Sigmoid colon (tissue), 7 donors: ENCODE data around the gene DOCK9. TPM values are rescaled to one million over a fixed set of nuclear protein-coding genes. Genes with fewer than 3 reads are reported as not detected.

Source experiments
- DNase-seq: peaks from one replicate; pipeline ENCODE4 v3.0.0-alpha.2; 2019
- H3K27ac ChIP-seq, 4 donors: fragments of 200-600 bp; sonication (generic); one replicate each; pipeline ENCODE4 v1.5.1; 2016 to 2019; ENCODE audit warnings: mild to moderate bottlenecking in 1 of 4
- H3K27me3 ChIP-seq, 3 donors: fragments of 200-600 bp; sonication (generic); one replicate each; pipeline ENCODE4 v1.5.1; 2019; ENCODE audit warnings: mild to moderate bottlenecking in 1 of 3
- H3K36me3 ChIP-seq, 4 donors: fragments of 200-600 bp; sonication (generic); one replicate each; pipeline ENCODE4 v1.5.1; 2016 to 2019
- H3K4me1 ChIP-seq, 4 donors: fragments of 200-600 bp; sonication (generic); one replicate each; pipeline ENCODE4 v1.5.1; 2017 to 2019
- H3K4me3 ChIP-seq, 4 donors: fragments of 200-600 bp; sonication (generic); one replicate each; pipeline ENCODE4 v1.5.1; 2017 to 2019; ENCODE audit warnings: mild to moderate bottlenecking in 2 of 4, moderate library complexity in 1 of 4
- H3K9me3 ChIP-seq, 4 donors: fragments of 200-600 bp in 3 of 4; sonication (generic) in 3 of 4; one replicate each; pipeline versions ENCODE4 v1.5.1 to v1.6.1; 2013 to 2019
- EP300 ChIP-seq, 4 donors: sonication (generic); formaldehyde crosslinking; IDR thresholded peaks; one replicate each; pipeline ENCODE4 v1.6.1; 2017; ENCODE audit warnings: antibody characterized with exemption in 4 of 4
- POLR2A ChIP-seq, 2 donors: fragments of 450-650 bp; IDR thresholded peaks; one replicate each; pipeline ENCODE4 v1.6.1; 2016; ENCODE audit warnings: antibody characterized with exemption in 2 of 2, mild to moderate bottlenecking in 2 of 2, moderate library complexity in 2 of 2
- POLR2AphosphoS5 ChIP-seq, 4 donors: sonication (generic); formaldehyde crosslinking; IDR thresholded peaks; one replicate each; pipeline ENCODE4 v1.6.1; 2017; ENCODE audit warnings: antibody characterized with exemption in 4 of 4
- WGBS, 2 donors: extraction: QIAGEN DNeasy Blood & Tissue Kit; methylation state at CpG; one replicate each; pipeline ENCODE4 v1.1.7; 2013; 5-methylcytosine and 5-hydroxymethylcytosine counted together
- intact Hi-C: fragments of 100-400 bp; cut with DNase I; formaldehyde crosslinking; loops from one replicate; pipeline ENCODE4 v1.15.1; 2023
- polyA plus RNA-seq, 3 donors: library from polyadenylated mRNA; stranded (reverse); fragments of 200-250 nt; gene quantifications; one replicate each; pipeline ENCODE4 v1.2.3, GENCODE V29; 2013
- total RNA-seq, 4 donors: library from RNA; depleted of rRNA; stranded (reverse); fragments of >200 nt; gene quantifications; one replicate each; pipeline ENCODE4 v1.1.0, GENCODE V29; 2016
- TF ChIP-seq, protein P1 (sequence below), 4 experiments: fragments of 450-650 bp in 3 of 4; fragments of 200-600 bp in 1 of 4; IDR thresholded peaks; one replicate each; pipeline ENCODE4 v1.5.1; 2016 to 2019; ENCODE audit warnings: antibody characterized with exemption in 4 of 4, mild to moderate bottlenecking in 3 of 4, moderate library complexity in 2 of 4
- donor health status: healthy with polysubstance abuse.
- donor health status: Bipolar disorder and iron deficiency.
- donor health status: healthy.

Gene DOCK9
- total and polyA plus RNA-seq, 7 donors = 10.8 to 126 (median 60.4) TPM

DNA sequence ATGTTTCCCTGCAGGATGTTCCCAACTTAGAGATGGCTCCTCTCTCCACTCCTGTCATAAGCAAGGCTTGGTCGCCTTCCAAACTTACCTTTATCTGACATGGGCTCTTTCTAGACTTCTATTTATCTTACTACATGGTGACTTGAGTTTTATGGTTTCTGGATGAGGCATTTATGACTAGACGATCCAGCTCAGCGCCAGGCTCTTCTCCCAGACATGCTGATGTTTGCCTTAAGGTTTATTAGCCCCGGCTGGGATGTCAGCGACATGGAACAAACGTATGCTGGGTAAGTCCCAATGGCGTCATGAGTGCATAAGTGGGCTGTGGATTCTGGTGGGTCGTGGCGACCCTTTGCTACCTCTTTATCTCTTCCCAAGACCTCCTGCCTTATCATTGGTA, 185.5 kb downstream of the DOCK9 start:
- peaks cover 4 to 38% (median 13%) of the 10 kb centered on the region in 4 donors for H3K36me3 ChIP-seq
- intact Hi-C loops = no loop called here

DNA sequence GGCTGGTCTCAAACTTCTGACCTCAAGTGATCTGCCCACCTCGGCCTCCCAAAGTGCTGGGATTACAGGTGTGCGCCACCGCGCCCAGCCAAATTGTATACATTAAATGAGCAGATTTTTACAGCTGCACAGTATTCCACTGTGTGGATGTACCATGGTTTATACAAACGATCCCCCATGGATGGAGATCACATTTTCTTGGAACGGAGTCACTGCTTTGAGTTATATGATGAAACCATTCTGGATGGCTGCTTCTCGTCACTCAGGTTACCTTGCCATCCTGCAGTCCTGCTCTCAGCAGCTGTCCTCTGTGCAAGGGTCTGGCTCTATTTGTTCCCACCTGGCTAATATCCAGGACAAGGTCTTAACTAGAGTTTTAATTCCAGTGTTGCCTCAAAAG, 186.3 kb downstream of the DOCK9 start:
- H3K4me3 ChIP-seq = no peak overlapping the region
- H3K9me3 ChIP-seq = no peaks in the 10 kb centered on the region
- WGBS, 2 donors = 88 to 91% methylated on average over 7 of the region's 7 CpGs
- H3K27ac ChIP-seq = no peak overlapping the region
- intact Hi-C loops = no loop called here
- H3K4me1 ChIP-seq = peaks cover 0 to 8% (median 0%) of the 10 kb centered on the region in 4 donors
- no peak for TF ChIP-seq POLR2AphosphoS5 (IDR thresholded peaks at IDR 0.05)
- TF ChIP-seq, protein P1, sequence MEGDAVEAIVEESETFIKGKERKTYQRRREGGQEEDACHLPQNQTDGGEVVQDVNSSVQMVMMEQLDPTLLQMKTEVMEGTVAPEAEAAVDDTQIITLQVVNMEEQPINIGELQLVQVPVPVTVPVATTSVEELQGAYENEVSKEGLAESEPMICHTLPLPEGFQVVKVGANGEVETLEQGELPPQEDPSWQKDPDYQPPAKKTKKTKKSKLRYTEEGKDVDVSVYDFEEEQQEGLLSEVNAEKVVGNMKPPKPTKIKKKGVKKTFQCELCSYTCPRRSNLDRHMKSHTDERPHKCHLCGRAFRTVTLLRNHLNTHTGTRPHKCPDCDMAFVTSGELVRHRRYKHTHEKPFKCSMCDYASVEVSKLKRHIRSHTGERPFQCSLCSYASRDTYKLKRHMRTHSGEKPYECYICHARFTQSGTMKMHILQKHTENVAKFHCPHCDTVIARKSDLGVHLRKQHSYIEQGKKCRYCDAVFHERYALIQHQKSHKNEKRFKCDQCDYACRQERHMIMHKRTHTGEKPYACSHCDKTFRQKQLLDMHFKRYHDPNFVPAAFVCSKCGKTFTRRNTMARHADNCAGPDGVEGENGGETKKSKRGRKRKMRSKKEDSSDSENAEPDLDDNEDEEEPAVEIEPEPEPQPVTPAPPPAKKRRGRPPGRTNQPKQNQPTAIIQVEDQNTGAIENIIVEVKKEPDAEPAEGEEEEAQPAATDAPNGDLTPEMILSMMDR (IDR thresholded peaks at IDR 0.05) = no peak
- TF ChIP-seq POLR2A (IDR thresholded peaks at IDR 0.05) = no peak
- no peak for TF ChIP-seq EP300 (IDR thresholded peaks at IDR 0.05)
- peaks cover under 1 to 31% (median 13%) of the 10 kb centered on the region in 4 donors for H3K36me3 ChIP-seq
- no peaks in the 10 kb centered on the region for H3K27me3 ChIP-seq
- no peak for DNase-seq

More for the DNA sequence above, 185.5 kb downstream of the DOCK9 start:
- H3K9me3 ChIP-seq = no peaks in the 10 kb centered on the region
- no peak for DNase-seq
- TF ChIP-seq POLR2AphosphoS5 (IDR thresholded peaks at IDR 0.05) (no peak), POLR2A (IDR thresholded peaks at IDR 0.05) (no peak), EP300 (IDR thresholded peaks at IDR 0.05) (no peak)
- TF ChIP-seq, protein P1 (IDR thresholded peaks at IDR 0.05) = no peak
- no peaks in the 10 kb centered on the region for H3K27me3 ChIP-seq
- H3K27ac ChIP-seq = no peak overlapping the region
- H3K4me1 ChIP-seq = peaks cover 0 to 8% (median 0%) of the 10 kb centered on the region in 4 donors
- no peak overlapping the region for H3K4me3 ChIP-seq
- 19 to 54% methylated on average over 9 of the region's 9 CpGs for WGBS, 2 donors

DNA sequence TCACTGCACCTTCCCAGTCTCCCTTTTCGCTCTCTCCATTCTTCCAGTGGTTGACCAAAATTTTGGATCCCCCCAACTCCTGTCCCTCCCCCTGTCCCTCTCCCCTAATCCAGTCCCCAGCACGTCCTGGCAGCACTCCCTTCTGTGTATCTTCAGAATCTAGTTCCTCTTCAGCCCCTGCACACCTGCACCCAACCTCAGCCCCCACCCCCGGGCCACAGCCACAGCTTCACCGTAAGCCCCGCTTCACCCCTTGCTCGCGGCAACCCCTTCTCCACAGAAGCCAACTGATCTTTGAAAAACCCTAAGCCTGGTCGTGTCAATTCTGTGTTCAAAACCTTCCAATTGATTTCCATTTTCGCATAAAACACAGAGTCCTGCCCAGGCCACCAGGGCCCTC, 189.9 kb downstream of the DOCK9 start:
- H3K9me3 ChIP-seq = no peaks in the 10 kb centered on the region
- no peaks in the 10 kb centered on the region for H3K36me3 ChIP-seq
- H3K4me1 ChIP-seq = peaks cover 0 to 8% (median 0%) of the 10 kb centered on the region in 4 donors
- intact Hi-C loops = no loop called here
- 65 to 85% methylated on average over 9 of the region's 9 CpGs for WGBS, 2 donors
- H3K27ac ChIP-seq = no peak overlapping the region
- no peak overlapping the region for H3K4me3 ChIP-seq
- no peak for DNase-seq
- no peak for TF ChIP-seq POLR2A (IDR thresholded peaks at IDR 0.05)
- no peak for TF ChIP-seq EP300 (IDR thresholded peaks at IDR 0.05)
- no peaks in the 10 kb centered on the region for H3K27me3 ChIP-seq

DNA sequence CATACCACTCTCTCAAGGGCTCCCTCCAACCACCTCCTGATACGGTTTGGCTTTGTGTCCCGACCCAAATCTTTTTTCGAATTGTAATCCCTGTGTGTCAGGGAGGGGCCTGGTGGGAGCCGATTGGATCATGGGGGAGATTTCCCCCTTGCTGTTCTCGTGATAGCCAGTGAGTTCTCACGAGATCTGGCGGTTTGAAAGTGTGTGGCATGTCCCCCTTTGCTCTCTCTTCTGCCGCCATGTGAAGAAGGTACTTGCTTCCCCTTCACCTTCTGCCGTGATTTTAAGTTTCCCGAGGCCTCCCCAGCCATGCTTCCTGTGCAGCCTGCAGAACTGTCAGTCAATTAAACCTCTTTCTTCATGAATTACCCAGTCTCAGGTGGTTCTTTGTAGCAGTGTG, 190.7 kb downstream of the DOCK9 start:
- no peaks in the 10 kb centered on the region for H3K9me3 ChIP-seq
- TF ChIP-seq EP300 (IDR thresholded peaks at IDR 0.05) = no peak
- TF ChIP-seq POLR2A (IDR thresholded peaks at IDR 0.05) = no peak
- TF ChIP-seq POLR2AphosphoS5 (IDR thresholded peaks at IDR 0.05) = no peak
- TF ChIP-seq, protein P1 (IDR thresholded peaks at IDR 0.05) = no peak
- peaks cover 0 to 4% (median 0%) of the 10 kb centered on the region in 4 donors for H3K4me1 ChIP-seq
- H3K4me3 ChIP-seq = no peak overlapping the region
- H3K36me3 ChIP-seq = no peaks in the 10 kb centered on the region
- intact Hi-C loops = no loop called here
- H3K27me3 ChIP-seq = no peaks in the 10 kb centered on the region
- 80 to 86% methylated on average over 10 of the region's 10 CpGs for WGBS, 2 donors
- H3K27ac ChIP-seq = no peak overlapping the region
- no peak for DNase-seq

DNA sequence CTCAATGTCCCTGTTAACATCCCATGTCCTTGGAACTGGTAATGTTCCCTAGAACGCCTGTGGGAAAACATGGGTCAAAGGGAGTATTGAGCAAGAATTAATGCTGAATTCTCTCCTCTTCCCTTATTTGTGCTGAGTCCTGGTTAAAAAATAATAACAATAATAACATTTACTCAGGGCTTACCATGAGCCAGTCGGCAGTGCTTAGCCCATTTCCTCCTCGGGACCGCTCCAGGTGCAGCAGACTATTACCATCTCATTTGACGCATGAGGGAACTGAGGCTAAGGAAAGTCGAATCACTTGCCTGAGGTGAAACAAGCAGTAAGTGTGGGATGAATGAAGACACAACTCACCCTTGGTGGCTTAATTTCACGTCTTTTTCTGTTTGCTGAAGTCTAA, 191.8 kb downstream of the DOCK9 start:
- TF ChIP-seq POLR2AphosphoS5 (IDR thresholded peaks at IDR 0.05) = no peak
- no peak for TF ChIP-seq POLR2A (IDR thresholded peaks at IDR 0.05)
- no peak for TF ChIP-seq EP300 (IDR thresholded peaks at IDR 0.05)
- TF ChIP-seq, protein P1 (IDR thresholded peaks at IDR 0.05) = no peak
- DNase-seq = no peak

More for the DNA sequence above, 191.8 kb downstream of the DOCK9 start:
- Histone ChIP-seq H3K4me3 (no peak overlapping the region), H3K36me3 (no peaks in the 10 kb centered on the region), H3K4me1 (no peaks in the 10 kb centered on the region), H3K27me3 (no peaks in the 10 kb centered on the region), H3K27ac (no peak overlapping the region), H3K9me3 (no peaks in the 10 kb centered on the region)
- WGBS, 2 donors = 74 to 79% methylated on average over 7 of the region's 7 CpGs
- intact Hi-C loops = no loop called here
